GM21737 (cell line): ENCODE results near the gene GABRD.
"Not testable (repeated sequence)": the region's sequence is repeated elsewhere in the genome, so short reads cannot be mapped to it uniquely, and the experiment has no call there.

ENCODE experiments used
- ATAC-seq: cut with Tn5 transposase; IDR thresholded peaks from one replicate; pipeline ENCODE4 v1.9.1; 2021; ENCODE audit warnings: mild to moderate bottlenecking, moderate library complexity; ENCODE audit not compliant: unreplicated experiment

Gene GABRD

DNA sequence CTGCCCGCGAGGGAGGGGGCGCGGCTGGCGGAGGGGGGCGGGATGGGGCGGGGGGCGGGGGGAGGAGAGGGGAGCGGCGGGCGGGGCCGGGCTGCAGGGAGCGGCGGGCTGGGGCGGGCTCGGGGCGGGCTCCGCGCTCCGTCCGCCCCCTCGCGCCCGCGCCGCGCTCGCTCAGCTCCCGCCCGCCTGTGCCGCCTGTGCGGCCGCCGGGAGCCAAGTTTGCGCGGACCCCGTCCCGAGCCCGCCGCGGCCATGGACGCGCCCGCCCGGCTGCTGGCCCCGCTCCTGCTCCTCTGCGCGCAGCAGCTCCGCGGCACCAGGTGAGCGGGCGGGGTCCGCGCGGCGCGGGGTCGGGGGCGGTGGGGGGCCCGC, at the start of gene GABRD:
Gene GABRD (plus strand): TSS at position 174 of the 372 bp plus-strand sequence. CDS start 79 bp downstream, at position 253.
- ATAC-seq, result no peak

DNA sequence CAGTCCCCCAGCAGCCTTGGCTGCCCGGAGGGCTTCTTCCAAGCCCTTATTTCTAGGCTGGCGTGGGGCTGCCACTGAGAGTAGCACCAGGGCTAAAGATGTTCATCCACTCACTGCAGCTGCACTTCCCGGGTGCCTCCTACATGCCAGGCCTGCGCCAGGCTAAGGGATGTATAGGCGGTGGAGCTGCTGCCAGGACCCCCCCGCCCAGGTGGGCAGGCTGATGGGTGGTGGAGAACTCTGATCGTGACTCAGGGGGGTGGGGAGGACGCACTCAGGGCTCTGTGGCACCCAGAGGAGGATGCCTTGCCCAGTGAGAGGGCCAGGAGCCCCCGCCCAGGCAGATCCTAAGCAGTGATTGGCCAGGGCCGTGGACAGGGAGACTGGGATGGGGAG, 49.6 kb upstream of the GABRD start:
- ATAC-seq, result no peak

- ATAC-seq, result no peak
Measured at GRCh38 chr1:1969953-1970716, 49.0 kb upstream of the GABRD start.

- no peak for ATAC-seq
Measured at GRCh38 chr1:1971017-1971416, 48.1 kb upstream of the GABRD start.

GRCh38 chr1:1971688-1972087, 47.5 kb upstream of the GABRD start:
- no peak for ATAC-seq

- ATAC-seq, result no peak
Measured at GRCh38 chr1:1972976-1973715, 46.0 kb upstream of the GABRD start.

GRCh38 chr1:1973716-1974642, 45.2 kb upstream of the GABRD start:
- no peak for ATAC-seq

DNA sequence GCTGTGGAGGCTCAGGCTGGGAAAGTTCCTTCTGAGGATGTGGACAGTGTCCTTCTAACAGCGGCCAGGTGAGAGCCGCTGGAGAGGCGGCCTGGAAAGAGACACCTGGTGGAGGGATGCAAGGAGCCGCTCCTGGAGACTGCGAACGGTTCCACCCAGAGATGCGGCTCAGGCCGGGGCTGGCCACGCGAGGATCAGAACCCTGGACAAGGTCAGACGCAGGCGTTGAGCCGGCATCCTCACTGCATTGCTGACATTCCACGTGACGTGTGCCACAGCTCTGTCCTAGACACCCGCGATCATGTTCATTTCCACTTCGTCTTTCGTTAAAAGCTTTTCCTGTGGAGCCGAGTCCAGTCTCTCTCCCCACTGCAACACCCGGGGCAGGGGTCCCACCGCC, 44.3 kb upstream of the GABRD start:
- no peak for ATAC-seq

DNA sequence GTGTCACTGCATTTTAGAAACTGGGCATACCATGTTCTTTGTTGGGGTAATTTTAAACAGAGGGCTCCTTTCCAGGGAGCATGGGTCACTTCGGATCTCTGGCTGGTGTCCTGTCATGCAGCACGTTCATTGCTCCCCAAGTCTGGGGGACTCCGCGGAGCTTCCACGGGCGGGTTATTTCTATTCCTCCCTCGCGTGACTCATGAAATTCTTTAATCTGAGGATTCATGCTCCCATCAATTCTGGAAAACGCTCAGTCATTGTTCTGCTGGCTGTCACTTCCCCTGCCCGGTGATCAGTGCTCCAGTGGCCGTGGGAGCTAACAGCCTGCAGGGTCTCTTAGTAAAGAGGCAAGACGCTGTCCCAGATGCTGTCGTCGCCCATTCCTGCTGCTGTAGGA, 43.6 kb upstream of the GABRD start:
- no peak for ATAC-seq

GRCh38 chr1:1976031-1976430, 43.1 kb upstream of the GABRD start:
- no peak for ATAC-seq

DNA sequence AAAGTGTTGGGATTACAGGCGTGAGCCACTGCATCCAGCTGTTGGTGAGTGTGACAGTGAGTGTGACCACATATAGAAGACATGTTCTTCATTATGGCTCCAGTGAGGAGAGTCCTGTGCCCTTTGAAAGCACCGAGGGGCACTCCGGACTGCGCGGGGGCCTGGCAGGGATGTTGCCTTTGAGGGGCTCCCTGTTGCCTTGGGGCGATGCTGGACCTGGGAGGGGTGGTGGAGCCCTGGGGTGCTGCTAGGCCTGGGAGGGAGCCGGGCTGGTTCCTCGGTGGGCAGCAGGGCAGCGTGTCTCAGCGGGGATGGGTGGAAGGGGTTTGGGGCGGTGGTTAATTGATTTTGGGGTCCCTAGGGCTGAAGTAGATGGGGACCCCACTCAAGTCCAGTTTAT, 41.0 kb upstream of the GABRD start:
- no peak for ATAC-seq

- not testable (repeated sequence) for ATAC-seq
Measured at GRCh38 chr1:1978690-1979481, 40.3 kb upstream of the GABRD start.

GRCh38 chr1:1979482-1980165, 39.5 kb upstream of the GABRD start:
- no peak for ATAC-seq

- no peak for ATAC-seq
Measured at GRCh38 chr1:1980467-1981141, 38.5 kb upstream of the GABRD start.

DNA sequence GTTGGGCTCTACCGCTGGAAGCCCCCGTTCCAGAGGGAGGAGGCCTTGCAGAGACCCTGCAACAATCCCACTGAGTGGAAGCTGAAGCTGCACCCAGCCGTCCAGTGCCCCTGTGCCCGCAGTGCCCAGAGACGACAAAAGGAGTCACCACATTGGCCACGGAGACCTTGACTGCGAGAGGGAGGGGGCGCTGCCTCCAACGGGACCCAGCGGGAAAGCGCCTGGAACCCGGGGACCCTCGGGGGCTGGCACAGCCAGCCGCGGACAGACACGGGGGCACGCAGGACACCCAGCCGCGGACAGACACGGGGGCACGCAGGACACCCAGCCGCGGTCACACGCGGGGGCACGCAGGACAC, 38.0 kb upstream of the GABRD start:
- ATAC-seq, result no peak

- ATAC-seq, result not testable (repeated sequence)
Measured at GRCh38 chr1:1981631-1982327, 37.4 kb upstream of the GABRD start.

GRCh38 chr1:1982379-1983232, 36.5 kb upstream of the GABRD start:
- ATAC-seq, result no peak

DNA sequence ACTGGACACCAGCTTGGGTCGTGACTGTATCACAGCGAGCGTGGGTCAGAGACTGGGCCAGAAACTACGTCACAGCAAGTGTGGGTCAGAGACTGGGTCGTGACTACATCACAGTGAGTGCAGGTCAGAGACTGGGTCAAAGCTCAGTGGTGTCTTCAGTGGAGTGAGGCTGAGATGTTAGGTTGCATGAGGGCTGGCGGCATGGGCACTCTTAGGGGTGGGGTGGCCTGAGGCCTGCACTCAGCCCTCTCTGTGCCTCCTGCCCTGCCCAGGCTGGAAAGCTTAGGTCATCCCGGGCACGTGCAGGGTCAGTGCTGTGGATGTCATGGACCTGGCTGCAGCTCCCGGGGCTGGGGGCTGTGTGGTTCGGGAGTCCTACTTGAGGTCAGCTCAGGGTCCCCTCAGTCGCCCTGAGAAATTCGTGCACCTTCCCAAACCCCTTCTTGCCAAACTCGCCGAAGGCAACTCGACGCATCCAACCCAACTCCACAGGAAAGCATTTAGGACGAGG, 34.5 kb upstream of the GABRD start:
- ATAC-seq, result no peak
